HepG2 (cell line): Measurements from ENCODE around the gene SLC41A3. TPM values are rescaled to one million over a fixed set of nuclear protein-coding genes. Genes with fewer than 3 reads are reported as not detected.

Source experiments
- ATAC-seq: fragments of 200-7000 bp; cut with Tn5 transposase; 3 replicates; pipeline ENCODE4 v1.9.1; 2020; ENCODE audit warnings: mild to moderate bottlenecking, moderate library complexity
- BruUV-seq: library from RNA; stranded (reverse); fragments of 400-500 nt; replicated peaks from 2 replicates; lab custom pipeline; 2021; lab: Mats Ljungman, UMichigan
- CTCF ChIA-PET: fragments of 300-600 bp; formaldehyde crosslinking; extraction: SDS; loops from one replicate; lab custom pipeline; 2021; ENCODE audit warnings: low total read pairs, inconsistent platforms, low intra/inter-chr PET ratio; lab: Yijun Ruan, JAX
- POLR2A ChIA-PET: fragments of 350-600 bp; sonication (Branson Sonifier 250); formaldehyde crosslinking; loops from one replicate; lab custom pipeline; 2020; ENCODE audit warnings: antibody characterized with exemption, inconsistent platforms; lab: Yijun Ruan, JAX
- DNase-seq: peaks from one replicate; pipeline ENCODE4 v3.0.0-alpha.2; 2015; ENCODE audit warnings: low spot score
- FAIRE-seq: peaks from 3 replicates; lab custom pipeline; 2011; peaks lifted over from hg19 to GRCh38; lab: Jason Lieb, UNC
- H2AFZ ChIP-seq: one replicate; pipeline ENCODE4 v1.6.1; 2011; ENCODE audit warnings: low read length, inconsistent platforms
- H3K27ac ChIP-seq: fragments of 300-600 bp; 3 replicates; pipeline ENCODE4 v1.8.0; 2011; ENCODE audit warnings: mixed run types, mild to moderate bottlenecking, mixed read lengths, low read length, inconsistent platforms; ENCODE audit not compliant: insufficient read depth; ENCODE audit errors: extremely low read length
- H3K27me3 ChIP-seq, 2 experiments: fragments of 200-600 bp in 1 of 2; 2 replicates in 1 of 2; 3 replicates in 1 of 2; pipeline versions ENCODE4 v1.6.0 to v1.8.0; 2011; ENCODE audit warnings: low read length in 2 of 2, mild to moderate bottlenecking in 2 of 2, moderate library complexity in 2 of 2, inconsistent platforms in 1 of 2; ENCODE audit not compliant: insufficient read depth in 2 of 2, control insufficient read depth in 1 of 2
- H3K36me3 ChIP-seq, 2 experiments: fragments of 200-600 bp in 1 of 2; replicated peaks in 1 of 2; 2 replicates in 1 of 2; 3 replicates in 1 of 2; pipeline versions ENCODE4 v1.5.1 to v1.8.0; 2011; ENCODE audit warnings: low read length in 2 of 2, inconsistent platforms in 1 of 2; ENCODE audit not compliant: insufficient read depth in 2 of 2, control insufficient read depth in 1 of 2
- H3K4me1 ChIP-seq: 2 replicates; pipeline ENCODE4 v1.5.1; 2012; ENCODE audit warnings: low read length, inconsistent platforms; ENCODE audit not compliant: insufficient read depth
- H3K4me2 ChIP-seq: 2 replicates; pipeline ENCODE4 v1.6.0; 2011; ENCODE audit warnings: low read depth, low read length, inconsistent platforms
- H3K4me3 ChIP-seq, 3 experiments: fragments of 200-600 bp in 1 of 3; sonication (generic), shearing (Covaris generic) in 1 of 3; replicated peaks in 1 of 3; 2 replicates each; pipeline ENCODE4 v1.5.1; 2011 to 2016; ENCODE audit warnings: low read length in 3 of 3, inconsistent platforms in 2 of 3, low read depth in 2 of 3, mild to moderate bottlenecking in 2 of 3, control low read depth in 1 of 3, mixed read lengths in 1 of 3; ENCODE audit not compliant: insufficient read depth in 1 of 3
- H3K79me2 ChIP-seq: one replicate; pipeline ENCODE4 v1.6.1; 2011; ENCODE audit warnings: low read length, inconsistent platforms; ENCODE audit not compliant: insufficient read depth
- H3K9ac ChIP-seq: 2 replicates; pipeline ENCODE4 v1.6.0; 2011; ENCODE audit warnings: mild to moderate bottlenecking, low read depth, low read length, inconsistent platforms; ENCODE audit not compliant: insufficient read depth
- H3K9me3 ChIP-seq: 2 replicates; pipeline ENCODE4 v1.5.1; 2012; ENCODE audit warnings: mild to moderate bottlenecking, low read length
- H4K20me1 ChIP-seq: 2 replicates; pipeline ENCODE4 v1.6.0; 2011; ENCODE audit warnings: inconsistent platforms, mild to moderate bottlenecking, low read length, moderate library complexity; ENCODE audit not compliant: insufficient read depth
- ERF ChIP-seq: IDR thresholded peaks from 2 replicates; pipeline ENCODE4 v1.6.1; 2018; ENCODE audit warnings: missing biosample characterization, missing genetic modification reagents
- FIP1L1 ChIP-seq: fragments of 200-400 bp; formaldehyde crosslinking; IDR thresholded peaks from 2 replicates; pipeline ENCODE4 v1.6.1; 2018; ENCODE audit warnings: low read depth, mild to moderate bottlenecking, low read length, moderate library complexity, borderline replicate concordance; ENCODE audit not compliant: insufficient read depth
- IKZF4 ChIP-seq: sonication (generic); formaldehyde crosslinking; IDR thresholded peaks from 2 replicates; pipeline ENCODE4 v1.5.1; 2020; ENCODE audit warnings: borderline replicate concordance, mild to moderate bottlenecking, low read depth, missing genetic modification reagents; ENCODE audit errors: not compliant biosample characterization
- MAFK ChIP-seq, 2 experiments: IDR thresholded peaks in 1 of 2; conservative IDR thresholded peaks in 1 of 2; 2 replicates each; pipeline ENCODE4 v1.6.1; 2011; ENCODE audit warnings: improper control_type of control experiment in 2 of 2, low read length in 2 of 2
- SIN3A ChIP-seq: IDR thresholded peaks from 2 replicates; pipeline ENCODE4 v1.6.1; 2011; ENCODE audit warnings: low read depth, mild to moderate bottlenecking, control low read depth, low read length, borderline replicate concordance
- ZNF432 ChIP-seq: sonication (generic); formaldehyde crosslinking; IDR thresholded peaks from 2 replicates; pipeline ENCODE4 v1.5.0; 2020; ENCODE audit warnings: missing genetic modification reagents, mild to moderate bottlenecking, borderline replicate concordance
- WGBS: methylation state at CpG from one replicate; pipeline ENCODE4 v1.1.6; 2017; ENCODE audit warnings: low lambda C conversion rate; 5-methylcytosine and 5-hydroxymethylcytosine counted together
- in situ Hi-C: cut with HindIII; loops from 2 replicates; pipeline ENCODE4 v1.10.0; 2017; ENCODE audit warnings: low pct_unique_long_range_greater_than_20kb; ENCODE audit not compliant: extremely low pct_ligation_motif_present
- intact Hi-C: fragments of 100-400 bp; cut with micrococcal nuclease; formaldehyde crosslinking; loops from one replicate; pipeline ENCODE4 v1.10.0; 2022; ENCODE audit not compliant: unreplicated experiment
- polyA plus RNA-seq, 8 experiments: library from polyadenylated mRNA; depleted of rRNA in 3 of 8; stranded (reverse) in 7 of 8; unstranded in 1 of 8; fragments of >200 nt; fragmentation: Illumina TruSeq in 4 of 8; extraction: Trizol in 4 of 8; gene quantifications; 2 replicates each; pipeline versions ENCODE4 v1.2.1 to v1.2.3, GENCODE V29; 2011 to 2016; ENCODE audit warnings: low read depth in 4 of 8, missing spikeins in 1 of 8, mixed read lengths in 1 of 8; ENCODE audit not compliant: insufficient read depth in 1 of 8
- total RNA-seq, 5 experiments: library from RNA; depleted of rRNA; stranded (reverse); fragments of >200 nt; fragmentation: Illumina TruSeq; extraction: Trizol; gene quantifications; 2 replicates each; pipeline ENCODE4 v1.2.3, GENCODE V29; 2016; ENCODE audit warnings: low read depth in 1 of 5
- TF ChIP-seq, protein P1 (sequence below): sonication (generic); formaldehyde crosslinking; IDR thresholded peaks from 2 replicates; pipeline ENCODE4 v1.4.0; 2020; ENCODE audit warnings: missing genetic modification reagents
- TF ChIP-seq, protein P2 (sequence below): sonication (generic); formaldehyde crosslinking; IDR thresholded peaks from 2 replicates; pipeline ENCODE4 v1.4.0; 2020; ENCODE audit warnings: mild to moderate bottlenecking, missing genetic modification reagents
- TF ChIP-seq, protein P3 (sequence below): sonication (generic); formaldehyde crosslinking; IDR thresholded peaks from 2 replicates; pipeline ENCODE4 v1.8.1; 2023; ENCODE audit warnings: mild to moderate bottlenecking, missing genetic modification reagents, borderline replicate concordance

Gene SLC41A3
- total and polyA plus RNA-seq, 2 of the 13 experiments (the other 11 are each of a cell fraction or from before 2014, with no cell fraction given): 26.0 to 71.1 TPM

DNA sequence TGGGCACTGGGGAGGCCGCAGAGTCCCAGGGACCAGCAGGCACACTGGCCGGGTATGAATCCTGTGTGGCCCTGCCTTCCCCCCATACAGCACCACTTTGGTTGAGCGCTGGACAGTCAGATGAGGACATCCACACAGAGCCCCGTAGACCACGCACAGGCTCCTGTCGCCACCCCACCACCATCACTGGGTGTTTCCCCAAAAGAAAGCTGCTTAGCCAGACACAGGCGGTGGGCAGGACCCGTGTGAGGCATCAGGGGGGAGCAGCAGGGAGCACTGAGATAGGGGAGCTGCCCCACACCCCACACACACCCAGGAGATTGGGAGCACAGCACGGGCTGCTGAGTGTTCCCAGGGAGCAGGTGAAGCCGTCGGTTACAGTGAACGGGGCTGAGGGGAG lies 42.4 kb upstream of the SLC41A3 start (continued):
- TF ChIP-seq, protein P1, sequence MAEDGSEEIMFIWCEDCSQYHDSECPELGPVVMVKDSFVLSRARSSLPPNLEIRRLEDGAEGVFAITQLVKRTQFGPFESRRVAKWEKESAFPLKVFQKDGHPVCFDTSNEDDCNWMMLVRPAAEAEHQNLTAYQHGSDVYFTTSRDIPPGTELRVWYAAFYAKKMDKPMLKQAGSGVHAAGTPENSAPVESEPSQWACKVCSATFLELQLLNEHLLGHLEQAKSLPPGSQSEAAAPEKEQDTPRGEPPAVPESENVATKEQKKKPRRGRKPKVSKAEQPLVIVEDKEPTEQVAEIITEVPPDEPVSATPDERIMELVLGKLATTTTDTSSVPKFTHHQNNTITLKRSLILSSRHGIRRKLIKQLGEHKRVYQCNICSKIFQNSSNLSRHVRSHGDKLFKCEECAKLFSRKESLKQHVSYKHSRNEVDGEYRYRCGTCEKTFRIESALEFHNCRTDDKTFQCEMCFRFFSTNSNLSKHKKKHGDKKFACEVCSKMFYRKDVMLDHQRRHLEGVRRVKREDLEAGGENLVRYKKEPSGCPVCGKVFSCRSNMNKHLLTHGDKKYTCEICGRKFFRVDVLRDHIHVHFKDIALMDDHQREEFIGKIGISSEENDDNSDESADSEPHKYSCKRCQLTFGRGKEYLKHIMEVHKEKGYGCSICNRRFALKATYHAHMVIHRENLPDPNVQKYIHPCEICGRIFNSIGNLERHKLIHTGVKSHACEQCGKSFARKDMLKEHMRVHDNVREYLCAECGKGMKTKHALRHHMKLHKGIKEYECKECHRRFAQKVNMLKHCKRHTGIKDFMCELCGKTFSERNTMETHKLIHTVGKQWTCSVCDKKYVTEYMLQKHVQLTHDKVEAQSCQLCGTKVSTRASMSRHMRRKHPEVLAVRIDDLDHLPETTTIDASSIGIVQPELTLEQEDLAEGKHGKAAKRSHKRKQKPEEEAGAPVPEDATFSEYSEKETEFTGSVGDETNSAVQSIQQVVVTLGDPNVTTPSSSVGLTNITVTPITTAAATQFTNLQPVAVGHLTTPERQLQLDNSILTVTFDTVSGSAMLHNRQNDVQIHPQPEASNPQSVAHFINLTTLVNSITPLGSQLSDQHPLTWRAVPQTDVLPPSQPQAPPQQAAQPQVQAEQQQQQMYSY (CRISPR knock-in tag): no peak
- no peak for TF ChIP-seq MAFK (conservative IDR thresholded peaks at IDR 0.05 in 1 of 2, IDR thresholded peaks at IDR 0.05 in 1 of 2; ENCODE audit: low read length in 2 of 2)
- TF ChIP-seq SIN3A: no peak
- TF ChIP-seq IKZF4 (CRISPR knock-in tag): no peak
- TF ChIP-seq FIP1L1: no peak
- TF ChIP-seq, all 625 proteins: peak for 0

DNA sequence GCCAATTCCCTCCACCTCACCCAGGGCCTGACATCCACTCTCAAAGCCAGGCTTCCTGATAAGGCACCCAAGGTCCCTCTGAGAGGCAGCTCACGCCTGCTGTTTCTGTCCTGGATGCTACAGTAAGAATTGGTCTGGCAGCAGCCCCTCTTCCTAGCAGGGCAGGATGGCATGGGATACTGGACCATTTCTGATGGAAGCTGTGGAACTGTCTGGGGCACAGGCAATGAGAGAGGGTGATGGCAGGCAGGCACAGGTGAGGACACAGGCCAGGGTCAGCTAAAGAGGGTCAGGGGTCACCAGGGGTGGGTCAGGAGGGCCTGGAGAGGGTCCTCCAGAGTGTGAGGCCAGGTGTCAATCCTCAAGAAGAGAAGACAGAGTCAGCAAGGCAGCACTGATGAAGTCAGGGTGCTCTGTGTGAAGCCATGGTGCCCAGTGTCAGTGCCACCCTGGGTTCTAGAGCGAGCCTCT lies 41.9 kb upstream of the SLC41A3 start:
- H3K9ac ChIP-seq: no peak overlapping the region
- H4K20me1 ChIP-seq: no peaks in the 10 kb centered on the region
- WGBS: 86% methylated on average over 1 of the region's 2 CpGs
- BruUV-seq: no TSS peak
- no peak for FAIRE-seq
- ChIA-PET POLR2A (no interaction called here), CTCF (no interaction called here)
- H2AFZ ChIP-seq: no peak overlapping the region
- no peaks in the 10 kb centered on the region for H3K27me3 ChIP-seq
- no peak overlapping the region for H3K4me3 ChIP-seq
- no peak overlapping the region for H3K27ac ChIP-seq
- peaks cover 10% of the 10 kb centered on the region for H3K4me1 ChIP-seq
- no peak for DNase-seq
- intact Hi-C loops (no loop called here), in situ Hi-C loops (loop anchor here (25.0 kb wide), 1 partner anchor 236 kb away; the partner anchor contains the start of gene KLF15)
- H3K9me3 ChIP-seq: no peaks in the 10 kb centered on the region
- no peak for ATAC-seq
- H3K4me2 ChIP-seq: no peak overlapping the region
- 0 out of 5 replicates have a peak, but pooled peaks cover 0 to 5% of the 10 kb centered on the region in 2 experiments for H3K36me3 ChIP-seq
- H3K79me2 ChIP-seq: no peaks in the 10 kb centered on the region
- TF ChIP-seq, protein P2, sequence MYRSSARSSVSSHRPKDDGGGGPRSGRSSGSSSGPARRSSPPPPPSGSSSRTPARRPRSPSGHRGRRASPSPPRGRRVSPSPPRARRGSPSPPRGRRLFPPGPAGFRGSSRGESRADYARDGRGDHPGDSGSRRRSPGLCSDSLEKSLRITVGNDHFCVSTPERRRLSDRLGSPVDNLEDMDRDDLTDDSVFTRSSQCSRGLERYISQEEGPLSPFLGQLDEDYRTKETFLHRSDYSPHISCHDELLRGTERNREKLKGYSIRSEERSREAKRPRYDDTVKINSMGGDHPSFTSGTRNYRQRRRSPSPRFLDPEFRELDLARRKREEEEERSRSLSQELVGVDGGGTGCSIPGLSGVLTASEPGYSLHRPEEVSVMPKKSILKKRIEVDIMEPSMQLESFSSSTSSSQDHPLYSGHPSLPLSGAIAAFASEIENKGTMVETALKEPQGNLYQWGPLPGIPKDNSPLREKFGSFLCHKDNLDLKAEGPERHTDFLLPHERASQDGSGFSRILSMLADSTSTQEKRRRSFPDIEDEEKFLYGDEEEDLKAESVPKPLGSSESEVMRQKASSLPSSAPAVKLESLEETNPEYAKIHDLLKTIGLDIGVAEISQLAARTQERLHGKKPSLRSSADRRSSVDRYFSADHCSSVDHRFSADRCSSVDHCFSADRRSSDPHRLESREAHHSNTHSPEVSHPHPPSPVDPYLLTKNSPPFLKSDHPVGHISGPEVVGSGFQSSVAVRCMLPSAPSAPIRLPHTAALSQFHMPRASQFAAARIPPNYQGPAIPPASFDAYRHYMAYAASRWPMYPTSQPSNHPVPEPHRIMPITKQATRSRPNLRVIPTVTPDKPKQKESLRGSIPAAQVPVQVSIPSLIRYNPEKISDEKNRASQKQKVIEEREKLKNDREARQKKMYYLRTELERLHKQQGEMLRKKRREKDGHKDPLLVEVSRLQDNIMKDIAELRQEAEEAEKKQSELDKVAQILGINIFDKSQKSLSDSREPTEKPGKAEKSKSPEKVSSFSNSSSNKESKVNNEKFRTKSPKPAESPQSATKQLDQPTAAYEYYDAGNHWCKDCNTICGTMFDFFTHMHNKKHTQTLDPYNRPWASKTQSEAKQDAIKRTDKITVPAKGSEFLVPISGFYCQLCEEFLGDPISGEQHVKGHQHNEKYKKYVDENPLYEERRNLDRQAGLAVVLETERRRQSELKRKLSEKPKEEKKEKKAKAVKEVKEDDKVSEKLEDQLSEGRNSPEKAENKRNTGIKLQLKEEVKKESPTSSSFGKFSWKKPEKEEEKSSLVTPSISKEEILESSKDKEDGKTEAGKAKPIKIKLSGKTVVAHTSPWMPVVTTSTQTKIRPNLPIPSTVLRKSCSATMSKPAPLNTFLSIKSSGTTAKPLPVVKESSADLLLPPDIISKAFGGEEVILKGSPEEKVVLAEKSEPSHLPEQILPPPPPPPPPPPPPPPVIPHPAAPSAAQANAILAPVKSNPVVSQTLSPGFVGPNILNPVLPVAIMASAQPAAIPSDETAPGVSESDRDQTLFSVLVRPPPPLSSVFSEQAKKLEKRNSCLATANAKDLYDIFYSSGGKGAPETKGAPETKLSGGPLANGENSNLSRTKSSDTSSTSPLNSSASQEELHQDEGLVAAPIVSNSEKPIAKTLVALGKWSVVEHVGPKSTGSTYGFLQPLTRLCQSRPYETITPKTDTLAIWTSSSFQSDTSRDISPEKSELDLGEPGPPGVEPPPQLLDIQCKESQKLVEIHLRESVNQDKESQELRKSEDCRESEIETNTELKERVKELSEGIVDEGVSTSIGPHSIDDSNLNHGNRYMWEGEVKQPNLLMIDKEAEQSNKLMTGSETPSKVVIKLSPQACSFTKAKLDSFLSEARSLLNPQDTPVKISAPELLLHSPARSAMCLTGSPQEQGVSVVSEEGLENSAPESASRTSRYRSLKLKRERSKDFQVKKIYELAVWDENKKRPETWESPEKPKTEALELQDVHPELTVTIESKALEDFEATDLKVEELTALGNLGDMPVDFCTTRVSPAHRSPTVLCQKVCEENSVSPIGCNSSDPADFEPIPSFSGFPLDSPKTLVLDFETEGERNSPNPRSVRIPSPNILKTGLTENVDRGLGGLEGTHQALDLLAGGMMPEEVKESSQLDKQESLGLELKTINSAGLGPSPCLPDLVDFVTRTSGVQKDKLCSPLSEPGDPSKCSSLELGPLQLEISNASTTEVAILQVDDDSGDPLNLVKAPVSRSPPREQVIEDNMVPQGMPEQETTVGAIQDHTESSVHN: no peak
- TF ChIP-seq MAFK (conservative IDR thresholded peaks at IDR 0.05 in 1 of 2, IDR thresholded peaks at IDR 0.05 in 1 of 2; ENCODE audit: low read length in 2 of 2) (no peak), ZNF432 (CRISPR knock-in tag) (no peak), ERF (CRISPR knock-in tag) (no peak)
- TF ChIP-seq, protein P3, sequence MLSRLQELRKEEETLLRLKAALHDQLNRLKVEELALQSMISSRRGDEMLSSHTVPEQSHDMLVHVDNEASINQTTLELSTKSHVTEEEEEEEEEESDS (CRISPR knock-in tag): no peak
